GM21515 (cell line): ENCODE data around the gene IGFBP4.

Experiments used
- ATAC-seq: cut with Tn5 transposase; IDR thresholded peaks from one replicate; pipeline ENCODE4 v1.9.1; 2021; ENCODE audit not compliant: unreplicated experiment

The IGFBP4 gene

DNA sequence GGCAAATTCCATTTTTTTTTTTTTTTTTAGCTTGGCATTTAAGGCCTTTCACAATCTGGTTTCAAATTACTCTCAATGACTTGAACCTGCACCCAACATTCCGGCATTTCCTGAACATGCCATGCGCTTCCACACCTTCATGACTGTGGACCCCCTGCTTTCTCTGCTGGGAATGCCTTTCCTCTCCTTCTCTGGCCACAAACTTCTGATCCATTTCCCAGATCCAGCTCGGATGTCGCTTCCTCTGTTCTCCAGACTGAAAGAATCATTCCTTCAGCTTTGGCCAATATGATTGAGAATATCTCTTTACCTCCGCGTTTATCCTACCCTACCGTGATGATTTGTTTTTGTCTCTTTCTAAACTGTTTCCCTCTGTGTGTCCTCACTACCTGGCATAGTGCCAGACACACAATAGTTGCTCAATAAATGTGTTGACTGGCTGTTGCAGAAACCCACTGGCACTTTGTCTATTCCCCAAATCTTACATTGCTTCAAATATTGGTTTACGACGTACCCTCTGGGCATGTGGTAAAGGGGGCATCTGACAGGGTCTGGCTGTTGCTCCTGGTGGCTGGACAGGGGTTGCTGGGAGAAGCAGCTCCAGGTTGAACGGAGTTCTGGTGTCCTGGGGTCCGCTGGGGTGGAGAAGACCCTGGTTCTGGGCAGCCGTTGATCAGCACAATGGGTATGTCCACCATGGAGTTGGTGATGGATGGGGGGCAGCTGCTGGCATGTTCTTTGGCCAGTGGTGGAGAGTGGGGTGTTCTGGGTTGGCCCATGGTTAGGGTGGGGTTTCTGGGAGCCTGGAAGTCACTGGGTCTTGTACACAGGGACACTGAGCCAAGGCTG, 43.5 kb downstream of the IGFBP4 start:
- ATAC-seq: no peak

GRCh38 chr17:40487371-40488020, 44.2 kb downstream of the IGFBP4 start:
- ATAC-seq: no peak

DNA sequence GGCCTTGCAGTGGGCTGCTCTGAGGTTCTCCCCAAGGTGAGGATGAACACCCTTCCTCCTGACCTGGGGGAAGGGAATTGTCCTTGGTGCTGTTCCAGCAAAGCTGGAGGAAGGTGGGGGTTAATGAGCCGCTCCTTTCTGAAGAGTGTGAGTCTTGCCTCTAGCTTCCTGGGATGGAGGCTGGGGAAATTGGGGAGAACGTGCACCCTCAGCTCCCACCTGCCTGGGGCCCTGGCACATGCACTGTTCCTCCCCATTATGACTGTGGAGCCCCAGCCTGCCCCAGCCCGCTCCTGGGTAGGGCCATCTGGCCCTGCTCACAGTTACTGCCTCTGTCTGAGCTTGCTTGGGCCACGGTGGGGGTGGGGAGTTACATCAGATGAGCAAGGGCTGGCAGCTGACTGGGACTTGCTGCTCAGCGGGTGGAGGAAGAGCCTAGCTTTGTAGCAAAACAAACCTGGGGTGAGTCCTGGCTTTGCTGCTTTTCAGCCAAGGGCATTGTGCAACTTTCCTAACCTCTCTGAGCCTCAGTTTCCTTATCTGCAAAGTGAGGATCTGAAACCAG, 47.1 kb downstream of the IGFBP4 start:
- ATAC-seq: no peak

DNA sequence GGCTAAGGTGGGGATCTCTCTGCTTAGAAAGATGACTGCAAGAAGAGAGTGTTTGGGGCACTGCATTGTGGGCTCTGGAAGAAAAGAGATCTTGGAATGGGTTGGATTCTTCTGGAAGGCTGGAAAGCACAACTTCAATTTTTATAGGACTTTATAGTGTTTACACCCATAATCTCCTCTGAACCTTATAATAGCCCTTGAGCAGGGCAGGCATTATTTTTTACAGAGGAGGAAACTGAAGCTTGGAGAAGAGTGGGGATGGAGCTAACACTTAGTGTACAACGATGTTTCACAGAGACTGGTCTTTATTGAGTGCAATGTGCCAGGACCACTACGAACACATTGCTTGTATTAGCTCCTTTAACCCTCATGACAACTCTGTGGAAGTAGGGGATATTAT, 47.7 kb downstream of the IGFBP4 start:
- ATAC-seq: no peak

DNA sequence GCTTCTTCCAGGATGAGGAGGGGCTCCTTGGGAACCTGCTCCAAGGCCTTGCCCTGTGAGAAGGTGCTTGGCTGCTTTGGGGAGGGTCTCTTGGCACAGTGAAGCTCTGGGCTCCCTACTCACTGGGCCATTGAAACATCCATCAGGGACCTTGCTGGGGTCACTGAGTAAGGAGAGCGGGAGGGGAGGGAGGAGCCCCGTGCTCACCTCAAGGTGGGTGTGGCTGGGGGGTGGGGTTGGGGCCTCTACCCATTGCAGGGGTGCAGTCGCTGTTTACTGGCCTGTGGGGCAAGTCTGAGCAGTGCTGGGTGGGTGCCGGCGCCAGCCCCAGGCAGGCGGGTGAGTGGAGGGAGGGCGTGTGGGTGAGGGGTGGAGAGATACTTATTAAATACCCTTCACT, 48.2 kb downstream of the IGFBP4 start:
- no peak for ATAC-seq

DNA sequence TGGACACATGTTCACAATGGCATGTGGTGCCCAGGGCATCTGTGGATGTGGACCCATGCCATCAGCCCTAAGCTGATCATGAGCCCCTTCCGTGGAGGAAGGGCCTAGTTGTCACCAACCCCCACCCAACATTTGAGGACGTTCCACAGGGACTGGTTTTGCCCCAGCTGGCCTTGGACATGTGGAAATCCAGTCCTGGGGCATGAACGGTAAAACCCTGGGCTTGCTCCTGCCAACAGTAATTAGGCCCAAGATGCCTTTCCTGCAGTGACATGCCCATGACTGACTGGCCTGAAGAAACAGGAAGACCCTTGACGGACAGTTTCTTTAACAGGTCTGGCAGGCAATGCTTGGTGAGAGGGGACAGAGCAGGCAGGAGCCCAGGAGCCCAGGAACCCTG, 50.4 kb downstream of the IGFBP4 start:
- ATAC-seq: no peak

DNA sequence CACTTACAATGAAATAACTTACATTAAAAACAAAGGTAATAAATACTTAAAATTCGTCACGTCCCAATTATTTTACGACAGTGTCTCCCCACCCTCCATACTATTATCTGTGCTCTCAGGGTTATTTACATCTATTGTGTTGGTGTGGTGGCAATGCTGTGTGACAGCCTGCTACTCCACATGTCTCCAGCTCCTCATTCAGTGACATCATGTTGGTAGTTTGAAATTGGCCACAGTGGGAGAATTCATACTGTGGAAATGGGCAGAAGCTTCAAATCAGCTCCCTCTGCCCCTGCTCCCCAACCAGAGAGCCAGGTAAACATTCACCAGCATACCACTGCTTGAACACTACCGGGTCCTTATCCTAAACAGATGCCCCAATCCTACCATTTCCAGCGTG, 51.9 kb downstream of the IGFBP4 start:
- ATAC-seq: no peak

- ATAC-seq: no peak
Observed at GRCh38 chr17:40496170-40496569, 52.9 kb downstream of the IGFBP4 start.

DNA sequence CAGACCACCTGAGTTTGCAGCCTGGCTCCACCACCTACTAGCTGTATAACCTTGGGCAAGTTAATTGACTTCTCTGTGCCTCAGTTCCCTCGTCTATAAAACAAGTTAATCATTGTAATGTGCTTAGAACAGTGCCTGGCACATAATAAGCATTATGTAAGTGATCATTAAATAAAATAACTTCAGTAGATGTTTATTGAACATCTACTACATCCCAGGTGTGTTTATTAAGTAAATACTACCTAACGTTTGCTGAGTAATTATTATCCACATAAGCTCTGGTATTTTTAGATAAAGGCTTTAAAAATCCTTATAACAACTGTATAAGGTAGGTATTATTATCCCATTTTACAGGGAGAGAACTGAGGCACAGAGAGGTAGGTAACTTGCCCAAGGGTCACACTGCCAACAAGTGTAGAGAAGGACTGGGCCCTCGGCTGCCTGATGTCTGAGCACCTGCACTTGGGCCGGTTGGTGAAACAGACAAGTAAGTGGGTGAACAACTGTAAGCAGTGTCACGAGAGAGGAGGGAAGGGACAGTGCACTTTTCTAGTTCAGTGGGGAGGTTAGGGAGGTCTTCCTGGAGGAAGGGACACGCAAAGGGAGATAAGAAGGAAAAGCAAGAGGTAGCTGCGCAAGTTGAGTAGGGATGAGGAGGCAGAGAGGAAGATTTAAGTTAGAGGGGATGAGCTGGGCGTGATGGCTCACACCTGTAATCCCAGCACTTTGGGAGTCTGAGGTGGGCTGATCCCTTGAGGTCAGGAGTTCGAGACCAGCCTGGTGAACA, 53.6 kb downstream of the IGFBP4 start:
- ATAC-seq: no peak

DNA sequence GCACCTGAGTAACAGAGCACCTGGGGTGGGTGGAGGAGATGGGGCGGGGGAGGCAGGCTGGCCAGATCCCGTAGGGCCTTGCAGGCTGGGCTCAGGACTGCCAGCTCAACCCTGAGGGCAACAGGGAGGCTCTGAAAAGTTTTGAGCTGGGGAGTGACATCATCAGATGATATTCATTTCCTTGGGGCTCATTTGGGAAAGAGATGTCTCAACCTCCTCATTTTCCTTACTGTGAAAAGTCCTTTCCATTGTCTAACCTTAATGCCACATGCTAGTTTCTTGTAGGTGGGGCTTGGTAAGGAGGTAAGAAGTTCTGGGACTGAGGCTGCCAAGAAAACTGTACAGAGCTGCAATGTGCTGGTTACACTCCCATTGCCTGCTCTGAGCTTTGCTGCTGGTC, 54.4 kb downstream of the IGFBP4 start:
- ATAC-seq: no peak

DNA sequence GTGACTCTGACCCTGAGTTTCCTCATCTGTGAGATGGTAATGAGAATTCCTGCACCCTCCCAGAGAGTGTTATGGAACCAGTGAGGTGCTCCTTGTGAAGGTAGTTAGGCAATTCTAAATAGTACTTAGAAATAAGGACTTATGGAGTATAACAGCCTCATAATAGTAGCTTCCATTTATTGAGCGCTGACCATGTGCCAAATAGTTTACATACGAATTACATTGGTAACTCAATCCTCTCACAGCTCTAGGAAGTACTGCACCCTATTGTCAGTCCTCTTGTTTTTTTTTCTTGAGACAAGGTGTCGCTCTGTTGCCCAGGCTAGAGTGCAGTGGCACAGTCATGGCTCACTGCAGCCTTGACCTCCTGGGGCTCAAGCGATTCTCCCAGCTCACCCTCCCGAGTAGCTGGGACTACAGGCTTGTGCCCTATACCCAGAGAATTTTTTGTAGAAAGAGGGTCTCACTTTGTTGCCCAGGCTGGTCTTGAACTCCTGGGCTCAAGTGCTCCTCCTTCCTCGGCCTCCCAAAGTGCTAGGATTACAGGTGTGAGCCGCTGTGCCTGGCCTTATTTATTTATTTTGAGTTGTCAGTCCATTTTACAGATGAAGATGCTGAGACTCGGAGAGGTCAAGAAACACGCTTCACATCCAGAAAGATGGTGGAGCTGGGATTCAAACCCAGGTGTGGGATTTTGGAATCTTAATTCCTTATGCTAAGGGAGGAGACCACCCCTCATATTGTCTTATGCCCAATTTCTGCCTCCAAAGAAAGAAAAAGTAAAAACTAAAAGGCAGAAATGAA, 55.2 kb downstream of the IGFBP4 start:
- ATAC-seq: no peak

- no peak for ATAC-seq
Observed at GRCh38 chr17:40499551-40500189, 56.4 kb downstream of the IGFBP4 start.

GRCh38 chr17:40500190-40500589, 56.9 kb downstream of the IGFBP4 start:
- no peak for ATAC-seq

DNA sequence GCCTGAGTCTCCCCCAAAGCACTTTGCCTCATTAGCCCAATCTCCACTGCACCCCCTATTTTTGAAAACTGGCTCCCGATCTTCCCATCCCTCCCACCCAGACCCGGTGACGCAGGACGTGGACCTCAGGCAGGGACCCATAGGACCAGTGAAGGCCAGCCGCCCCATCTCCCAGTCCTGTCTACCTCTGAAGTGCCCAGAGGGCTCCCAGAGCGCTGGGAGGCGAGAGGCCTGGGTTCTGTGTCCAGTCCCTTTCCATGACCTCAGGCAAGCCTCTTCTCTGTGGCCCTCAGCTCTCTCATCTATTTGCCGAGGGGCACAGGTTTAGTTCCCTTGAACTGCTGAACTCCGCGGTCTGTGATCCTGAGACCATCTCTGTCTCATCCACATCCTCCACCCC, 57.5 kb downstream of the IGFBP4 start:
- no peak for ATAC-seq

DNA sequence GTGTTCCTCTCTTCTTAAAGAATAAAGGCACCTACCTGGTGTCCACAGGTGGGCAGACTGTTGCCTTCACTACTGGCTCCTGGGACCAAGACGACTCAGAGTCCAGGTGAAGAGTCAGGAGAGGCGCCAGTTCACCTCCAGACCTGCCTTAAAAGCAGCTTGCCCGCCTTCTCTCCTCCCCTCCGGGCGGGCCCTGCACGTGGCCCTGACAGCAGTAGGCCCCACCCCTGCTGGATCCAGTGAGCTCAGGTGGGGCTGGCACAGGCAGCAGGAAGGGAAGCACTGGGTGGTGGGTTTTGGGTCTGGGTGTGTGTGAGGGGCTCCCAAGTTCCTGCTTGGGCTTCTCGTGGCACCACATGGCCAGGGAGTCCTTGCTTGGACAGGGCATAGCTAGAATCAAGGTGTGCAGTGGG, 58.3 kb downstream of the IGFBP4 start, which contains the start of gene TNS4:
TNS4 (minus strand) TSS at position 125 of the 413 bp plus-strand sequence. CDS start 5,198 bp downstream, outside the sequence.
- ATAC-seq: no peak

DNA sequence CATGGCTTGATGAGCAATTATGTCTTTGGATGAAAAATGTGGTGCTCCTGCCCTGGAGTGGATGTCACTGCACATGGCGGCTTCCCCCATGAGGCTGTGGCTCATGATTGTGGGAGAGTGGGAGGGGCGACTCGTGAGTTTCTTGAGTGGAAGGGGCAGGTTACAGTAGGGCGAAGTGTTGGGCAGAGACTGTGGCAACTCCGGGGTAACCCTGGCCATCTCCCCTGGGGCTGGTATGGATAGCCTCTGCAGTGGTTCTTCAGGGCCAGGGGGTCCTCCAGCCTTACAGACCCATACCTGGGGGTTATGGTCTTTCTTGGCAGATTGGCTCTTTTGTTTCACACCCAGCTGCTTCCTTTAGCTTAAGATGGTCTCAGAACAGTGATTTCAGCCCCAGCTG, 59.5 kb downstream of the IGFBP4 start:
- ATAC-seq: no peak

- ATAC-seq: no peak
Observed at GRCh38 chr17:40503154-40503553, 59.9 kb downstream of the IGFBP4 start.

GRCh38 chr17:40506786-40507185, 63.5 kb downstream of the IGFBP4 start:
- no peak for ATAC-seq
